DMS79 treated with DMSO at 0.1 percent for 48 hours (cell line): ENCODE measurements around the gene MTHFSD.

Experiments used
- DNase-seq: peaks from one replicate; lab custom pipeline; 2025; lab: John Stamatoyannopoulos, UW

Gene MTHFSD

GRCh38 chr16:86514481-86515376 is 40.3 kb downstream of the MTHFSD start:
- no peak for DNase-seq

GRCh38 chr16:86513471-86514277 is 41.4 kb downstream of the MTHFSD start:
- DNase-seq = no peak

DNA sequence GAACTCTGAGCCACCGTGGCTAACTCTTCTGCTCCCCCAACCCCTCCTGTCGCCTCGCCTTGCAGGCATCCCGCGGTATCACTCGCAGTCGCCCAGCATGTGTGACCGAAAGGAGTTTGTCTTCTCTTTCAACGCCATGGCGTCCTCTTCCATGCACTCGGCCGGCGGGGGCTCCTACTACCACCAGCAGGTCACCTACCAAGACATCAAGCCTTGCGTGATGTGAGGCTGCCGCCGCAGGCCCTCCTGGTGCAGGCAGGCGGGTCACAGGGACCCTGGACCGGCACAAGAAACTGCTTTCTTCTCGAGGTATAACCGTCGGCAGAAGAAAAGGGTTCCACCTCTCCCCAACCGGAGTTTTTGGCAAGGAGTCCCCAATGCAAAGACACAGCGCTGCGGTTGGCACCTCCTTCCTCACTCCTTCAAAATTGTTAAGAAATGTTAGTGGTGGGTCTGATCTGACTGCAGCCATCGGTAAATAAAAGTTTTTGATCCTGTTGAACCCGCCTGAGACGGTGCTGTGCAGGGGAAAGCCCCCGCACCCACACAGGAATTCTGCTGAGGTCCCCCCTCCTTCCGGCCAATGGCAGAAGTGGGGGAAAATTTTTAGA is 42.1 kb downstream of the MTHFSD start:
- DNase-seq = no peak

DNA sequence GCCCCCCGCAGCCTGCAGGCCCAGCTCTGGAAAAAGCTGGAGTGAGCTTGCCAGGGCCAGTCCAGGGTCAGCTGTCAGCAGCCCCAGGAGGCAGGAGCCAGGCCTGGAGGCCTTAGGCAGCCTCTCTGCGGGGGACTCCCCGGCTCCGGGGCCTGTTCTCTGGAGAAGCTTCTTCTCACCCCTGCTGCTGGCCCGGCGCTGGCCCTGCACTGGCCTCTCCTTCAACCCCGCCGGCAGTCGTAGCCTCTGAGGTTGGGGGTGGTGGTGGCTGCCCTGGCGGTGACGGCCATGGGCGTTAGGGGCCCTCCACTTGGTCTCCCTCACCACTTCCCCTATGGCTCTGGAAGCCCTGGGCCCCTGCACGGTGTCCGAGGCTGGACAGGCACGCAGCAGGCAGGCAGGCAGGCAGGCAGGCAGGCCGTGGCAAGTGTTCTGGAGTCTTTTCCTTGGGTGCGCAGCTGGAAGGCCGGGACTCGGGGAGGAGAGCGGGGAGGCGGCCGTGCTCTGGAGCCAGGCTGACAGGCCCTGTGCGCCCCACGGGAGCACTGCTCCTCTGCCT is 42.7 kb downstream of the MTHFSD start:
- no peak for DNase-seq

DNA sequence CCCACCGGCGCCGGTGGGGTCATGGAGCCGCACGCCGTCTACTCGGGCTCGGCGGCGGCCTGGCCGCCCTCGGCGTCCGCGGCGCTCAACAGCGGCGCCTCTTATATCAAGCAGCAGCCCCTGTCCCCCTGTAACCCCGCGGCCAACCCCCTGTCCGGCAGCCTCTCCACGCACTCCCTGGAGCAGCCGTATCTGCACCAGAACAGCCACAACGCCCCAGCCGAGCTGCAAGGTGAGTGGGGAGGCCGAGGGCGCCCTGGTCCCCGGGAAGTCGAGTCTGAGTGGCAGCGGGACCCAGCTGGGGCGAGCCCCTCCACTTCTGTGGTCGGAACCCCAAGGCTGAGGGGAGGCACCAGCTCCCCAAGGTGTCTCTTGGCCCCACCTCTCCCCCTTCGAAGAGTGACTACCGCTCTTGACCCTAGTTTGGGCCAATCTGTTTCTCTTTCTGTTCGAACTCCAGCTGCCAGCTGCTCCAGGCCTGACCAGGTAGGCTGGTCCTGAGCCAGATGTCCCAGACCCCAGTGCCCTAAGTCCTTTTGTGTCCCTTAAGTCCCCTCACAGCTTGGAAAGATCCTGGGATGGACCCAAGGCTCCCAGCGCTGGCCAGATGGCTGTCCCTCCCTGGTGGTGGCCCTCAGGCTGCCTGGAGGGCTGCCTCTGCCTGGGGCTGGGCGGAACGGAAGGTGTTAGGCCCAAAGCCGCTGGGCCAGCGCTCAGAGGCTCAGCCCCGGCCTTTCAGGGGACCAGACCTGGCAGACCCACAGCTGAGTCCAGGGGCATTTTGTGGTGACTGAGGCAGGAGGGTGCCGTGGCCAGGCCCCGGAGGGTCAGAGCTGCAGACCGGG is 43.5 kb downstream of the MTHFSD start:
- no peak for DNase-seq

- DNase-seq = no peak
Measured at GRCh38 chr16:86510465-86511261, 44.4 kb downstream of the MTHFSD start, which contains the start of gene FOXF1. Gene FOXF1 (plus strand): TSS chr16:86510527. CDS start chr16:86510570, 43 bp downstream.

- peak; percentile 22 for DNase-seq
Measured at GRCh38 chr16:86509759-86510464, 45.1 kb downstream of the MTHFSD start.

- no peak for DNase-seq
Measured at GRCh38 chr16:86508947-86509758, 45.9 kb downstream of the MTHFSD start.

DNA sequence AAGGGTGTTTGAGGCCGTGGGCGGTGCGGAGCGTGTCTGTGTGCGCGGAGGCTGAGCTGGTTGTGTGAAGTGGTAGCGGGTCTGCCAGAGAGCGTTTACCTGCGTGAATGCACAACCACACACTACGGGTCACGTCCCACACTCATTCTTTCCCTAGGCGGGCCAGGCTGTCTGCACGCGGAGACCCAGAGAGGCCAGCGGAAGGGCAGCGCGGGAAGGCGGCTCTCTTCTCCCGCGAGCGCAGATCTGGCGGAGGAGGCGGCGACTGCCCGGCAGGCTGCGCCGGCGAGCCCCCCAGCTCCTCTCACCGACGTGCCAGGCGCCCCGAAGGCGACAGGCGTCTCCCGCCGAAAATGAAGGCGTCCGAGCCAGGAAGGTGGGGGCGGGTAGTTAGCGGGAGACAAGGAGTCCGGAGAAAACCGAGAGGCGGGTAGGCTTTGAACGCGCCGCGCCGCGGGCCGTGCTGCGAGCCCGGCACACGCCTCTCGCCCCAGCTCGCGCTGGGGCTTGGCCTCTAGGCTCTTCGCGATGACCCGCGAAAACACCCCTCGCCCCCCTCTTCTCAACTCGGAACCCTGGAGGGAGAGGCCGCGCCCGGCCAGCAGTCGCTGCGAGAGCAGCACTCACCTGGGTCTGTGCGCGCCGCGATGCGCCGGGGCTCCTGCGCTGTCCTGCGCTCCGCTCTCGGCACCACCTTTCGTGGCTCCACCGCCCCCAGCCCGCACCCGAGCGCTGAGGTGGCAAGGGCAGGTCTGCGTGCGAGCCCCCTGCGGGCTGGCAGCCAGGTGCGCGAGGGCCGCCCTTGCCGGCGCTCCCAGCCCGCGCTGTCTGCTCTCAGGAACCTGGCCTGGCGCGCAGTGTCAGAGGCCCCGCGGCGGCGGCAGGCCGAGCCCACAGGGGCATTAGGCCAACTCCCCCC is 46.7 kb downstream of the MTHFSD start:
- no peak for DNase-seq

DNA sequence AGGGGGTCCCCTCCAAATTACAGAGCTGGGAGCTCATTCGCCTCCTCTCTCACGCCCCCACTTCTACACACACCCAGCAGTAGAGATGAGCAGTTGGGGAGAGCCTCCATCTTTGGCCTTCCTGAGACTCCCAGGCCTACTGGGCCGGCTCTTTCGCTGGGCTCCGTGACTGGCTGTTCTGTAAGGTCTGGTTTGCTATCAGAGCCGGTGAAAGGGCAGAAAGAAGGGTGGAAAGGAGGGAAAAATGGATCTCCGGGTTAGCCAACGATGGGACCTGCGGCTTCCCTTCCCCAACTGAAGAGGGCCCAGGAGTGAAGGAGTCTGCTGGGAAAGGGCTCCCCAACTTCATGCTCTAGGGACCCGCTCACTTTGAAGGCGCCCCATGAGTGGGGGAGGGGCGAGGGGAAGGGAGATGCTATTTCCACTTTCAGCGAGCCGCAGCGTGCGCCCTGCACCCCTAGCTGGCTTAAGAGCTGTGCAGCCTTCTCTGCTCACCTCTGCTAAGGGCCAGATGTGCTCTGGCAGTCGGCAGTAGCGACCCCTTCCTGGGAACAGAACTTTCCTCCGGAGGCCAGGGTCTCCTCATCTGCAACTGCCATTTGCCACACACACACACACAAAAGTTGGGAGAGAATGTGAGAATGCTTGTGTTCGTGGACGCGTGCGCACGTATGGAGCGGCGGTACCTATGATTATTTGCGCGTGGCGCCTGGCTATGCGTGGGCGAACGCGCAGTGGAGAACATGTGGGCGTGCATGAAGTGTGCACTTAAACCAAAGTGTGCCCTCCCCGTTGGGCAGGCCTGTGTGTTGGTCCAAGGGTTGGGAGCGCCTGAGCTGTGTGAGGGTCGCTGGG is 47.6 kb downstream of the MTHFSD start:
- DNase-seq = no peak

DNA sequence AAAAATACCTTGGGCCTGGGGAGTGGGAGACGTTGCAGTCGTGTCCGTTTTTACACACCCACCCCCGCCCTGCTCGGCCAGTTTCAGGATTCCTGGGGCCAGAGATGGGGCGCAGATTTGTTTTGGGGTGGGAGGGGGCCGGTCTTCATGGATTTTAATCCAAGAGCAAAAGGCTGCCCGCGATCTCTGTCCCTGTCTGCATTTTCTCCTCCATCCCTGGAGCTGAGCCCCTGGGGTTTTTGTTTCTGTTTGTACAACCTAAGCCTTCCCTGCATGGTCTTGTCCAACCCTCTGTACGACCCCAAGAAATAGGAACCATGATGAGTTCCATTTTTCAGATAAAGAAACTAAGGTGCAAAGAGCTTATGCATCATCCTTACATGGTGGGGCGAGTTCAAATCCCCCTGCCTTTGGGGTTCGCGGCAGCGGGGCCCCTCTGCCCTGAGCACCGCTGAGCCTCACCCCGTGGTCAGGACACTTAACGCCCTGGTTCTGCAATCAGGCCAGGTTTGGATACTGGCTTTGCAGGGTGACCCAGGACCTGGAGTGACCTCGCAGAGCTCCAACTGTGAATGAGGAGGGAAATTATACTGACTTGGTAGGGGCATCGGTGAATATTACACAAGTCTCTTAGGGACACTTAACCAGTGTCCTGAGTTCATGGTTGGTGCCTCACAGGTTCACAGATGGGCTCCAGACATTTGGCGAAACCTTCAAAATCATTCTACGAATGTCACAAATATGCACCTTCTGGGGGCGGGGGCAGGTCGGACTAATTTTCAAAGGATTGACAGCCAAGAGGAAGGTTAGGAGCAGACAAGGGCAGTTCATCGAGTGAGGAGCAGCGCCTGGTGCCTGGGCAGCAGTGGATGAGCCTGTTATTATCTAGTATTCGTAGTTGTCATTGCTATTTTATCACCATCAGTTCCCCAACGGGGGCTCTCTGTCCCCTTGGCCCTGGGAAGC is 48.9 kb downstream of the MTHFSD start:
- no peak for DNase-seq

GRCh38 chr16:86505185-86505898 is 49.7 kb downstream of the MTHFSD start:
- no peak for DNase-seq

- DNase-seq = no peak
Measured at GRCh38 chr16:86504315-86505184, 50.5 kb downstream of the MTHFSD start.

DNA sequence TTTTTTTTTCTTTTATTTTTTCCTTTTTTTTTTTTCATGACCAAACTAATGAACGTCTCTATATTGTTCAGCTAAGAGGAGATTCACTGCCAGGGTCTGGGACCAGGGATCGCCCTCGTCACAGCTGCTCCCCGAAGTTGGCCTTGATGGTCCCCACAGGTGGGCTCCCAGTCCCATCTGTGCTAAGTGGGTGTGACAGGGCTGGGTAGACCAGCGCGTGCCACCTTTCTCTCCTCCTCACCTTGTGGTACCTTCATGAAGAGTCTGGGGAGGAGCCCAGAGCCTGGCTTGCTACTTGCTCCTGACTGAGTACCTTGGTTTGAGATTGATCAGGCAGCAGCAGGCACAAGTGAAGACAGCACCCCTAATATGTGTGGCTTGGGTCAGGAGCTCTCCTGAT is 51.2 kb downstream of the MTHFSD start:
- no peak for DNase-seq
